HL-60 (cell line): ENCODE measurements around the gene HELZ.

Source experiments
- GABPA ChIP-seq: IDR thresholded peaks from 2 replicates; pipeline ENCODE4 v1.6.1; 2012; ENCODE audit warnings: low read depth
- POLR2AphosphoS5 ChIP-seq: IDR thresholded peaks from 2 replicates; pipeline ENCODE4 v1.6.1; 2012; ENCODE audit warnings: low read depth
- REST ChIP-seq: IDR thresholded peaks from 2 replicates; pipeline ENCODE4 v1.6.1; 2012; ENCODE audit warnings: low read depth; ENCODE audit not compliant: insufficient replicate concordance
- SPI1 ChIP-seq: IDR thresholded peaks from 2 replicates; pipeline ENCODE4 v1.6.1; 2012; ENCODE audit warnings: low read depth, mild to moderate bottlenecking, borderline replicate concordance
- TF ChIP-seq, protein P1 (sequence below): IDR thresholded peaks from one replicate; pipeline ENCODE4 v1.5.1; 2011; ENCODE audit warnings: low read length, control low read depth, inconsistent platforms; ENCODE audit not compliant: insufficient read depth

GRCh38 chr17:67069603-67070136 lies 175.3 kb downstream of the HELZ start:
- TF ChIP-seq, protein P1, sequence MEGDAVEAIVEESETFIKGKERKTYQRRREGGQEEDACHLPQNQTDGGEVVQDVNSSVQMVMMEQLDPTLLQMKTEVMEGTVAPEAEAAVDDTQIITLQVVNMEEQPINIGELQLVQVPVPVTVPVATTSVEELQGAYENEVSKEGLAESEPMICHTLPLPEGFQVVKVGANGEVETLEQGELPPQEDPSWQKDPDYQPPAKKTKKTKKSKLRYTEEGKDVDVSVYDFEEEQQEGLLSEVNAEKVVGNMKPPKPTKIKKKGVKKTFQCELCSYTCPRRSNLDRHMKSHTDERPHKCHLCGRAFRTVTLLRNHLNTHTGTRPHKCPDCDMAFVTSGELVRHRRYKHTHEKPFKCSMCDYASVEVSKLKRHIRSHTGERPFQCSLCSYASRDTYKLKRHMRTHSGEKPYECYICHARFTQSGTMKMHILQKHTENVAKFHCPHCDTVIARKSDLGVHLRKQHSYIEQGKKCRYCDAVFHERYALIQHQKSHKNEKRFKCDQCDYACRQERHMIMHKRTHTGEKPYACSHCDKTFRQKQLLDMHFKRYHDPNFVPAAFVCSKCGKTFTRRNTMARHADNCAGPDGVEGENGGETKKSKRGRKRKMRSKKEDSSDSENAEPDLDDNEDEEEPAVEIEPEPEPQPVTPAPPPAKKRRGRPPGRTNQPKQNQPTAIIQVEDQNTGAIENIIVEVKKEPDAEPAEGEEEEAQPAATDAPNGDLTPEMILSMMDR, result no peak
- TF ChIP-seq POLR2AphosphoS5 (no peak), REST (no peak), SPI1 (no peak), GABPA (no peak)
